Effector CD4-positive, alpha-beta T cell (primary cell): ENCODE measurements around the gene RNASET2.

Experiments used
- DNase-seq: peaks from one replicate; pipeline ENCODE4 v3.0.0-alpha.2; 2020

RNASET2 gene

GRCh38 chr6:166944666-166945256 lies 11.6 kb downstream of the RNASET2 start:
- no peak for DNase-seq

- DNase-seq: peak; percentile 55
Measured at GRCh38 chr6:166942393-166943168, 13.8 kb downstream of the RNASET2 start.

- no peak for DNase-seq
Measured at GRCh38 chr6:166940643-166941068, 15.7 kb downstream of the RNASET2 start.

- DNase-seq: no peak
Measured at GRCh38 chr6:166939894-166940293, 16.5 kb downstream of the RNASET2 start.

- no peak for DNase-seq
Measured at GRCh38 chr6:166939345-166939744, 17.0 kb downstream of the RNASET2 start.

- DNase-seq: no peak
Measured at GRCh38 chr6:166938704-166939103, 17.6 kb downstream of the RNASET2 start.

GRCh38 chr6:166938150-166938549 lies 18.2 kb downstream of the RNASET2 start:
- no peak for DNase-seq

GRCh38 chr6:166937746-166938145 lies 18.6 kb downstream of the RNASET2 start:
- DNase-seq: no peak

GRCh38 chr6:166936079-166936787 lies 20.1 kb downstream of the RNASET2 start:
- no peak for DNase-seq

GRCh38 chr6:166935353-166935752 lies 21.0 kb downstream of the RNASET2 start:
- no peak for DNase-seq

- no peak for DNase-seq
Measured at GRCh38 chr6:166934174-166934573, 22.2 kb downstream of the RNASET2 start.

- DNase-seq: no peak
Measured at GRCh38 chr6:166933396-166933795, 23.0 kb downstream of the RNASET2 start.

- no peak for DNase-seq
Measured at GRCh38 chr6:166932616-166933015, 23.7 kb downstream of the RNASET2 start.

GRCh38 chr6:166932116-166932515 lies 24.2 kb downstream of the RNASET2 start:
- DNase-seq: no peak

GRCh38 chr6:166931426-166931970 lies 24.9 kb downstream of the RNASET2 start:
- no peak for DNase-seq

- DNase-seq: no peak
Measured at GRCh38 chr6:166930354-166930891, 25.9 kb downstream of the RNASET2 start.

GRCh38 chr6:166929542-166930189 lies 26.7 kb downstream of the RNASET2 start:
- DNase-seq: no peak

GRCh38 chr6:166928644-166929541 lies 27.5 kb downstream of the RNASET2 start:
- no peak for DNase-seq

GRCh38 chr6:166927935-166928643 lies 28.3 kb downstream of the RNASET2 start:
- DNase-seq: no peak

- no peak for DNase-seq
Measured at GRCh38 chr6:166927240-166927934, 29.0 kb downstream of the RNASET2 start.
